HepG2 (cell line): ENCODE results near the gene UMPS. TPM values are rescaled to one million over a fixed set of nuclear protein-coding genes. Genes with fewer than 3 reads are reported as not detected.
A peak's percentile ranks its signal among the peaks of the same experiment; 100 is the strongest.

Source experiments
- ATAC-seq: fragments of 200-7000 bp; cut with Tn5 transposase; 3 replicates; pipeline ENCODE4 v1.9.1; 2020; ENCODE audit warnings: mild to moderate bottlenecking, moderate library complexity
- BruUV-seq: library from RNA; stranded (reverse); fragments of 400-500 nt; replicated peaks from 2 replicates; lab custom pipeline; 2021; lab: Mats Ljungman, UMichigan
- CTCF ChIA-PET: fragments of 300-600 bp; formaldehyde crosslinking; extraction: SDS; loops from one replicate; lab custom pipeline; 2021; ENCODE audit warnings: low total read pairs, inconsistent platforms, low intra/inter-chr PET ratio; lab: Yijun Ruan, JAX
- POLR2A ChIA-PET: fragments of 350-600 bp; sonication (Branson Sonifier 250); formaldehyde crosslinking; loops from one replicate; lab custom pipeline; 2020; ENCODE audit warnings: antibody characterized with exemption, inconsistent platforms; lab: Yijun Ruan, JAX
- DNase-seq: peaks from one replicate; pipeline ENCODE4 v3.0.0-alpha.2; 2015; ENCODE audit warnings: low spot score
- FAIRE-seq: peaks from 3 replicates; lab custom pipeline; 2011; peaks lifted over from hg19 to GRCh38; lab: Jason Lieb, UNC
- H2AFZ ChIP-seq: one replicate; pipeline ENCODE4 v1.6.1; 2011; ENCODE audit warnings: low read length, inconsistent platforms
- H3K27ac ChIP-seq: fragments of 300-600 bp; 3 replicates; pipeline ENCODE4 v1.8.0; 2011; ENCODE audit warnings: mixed run types, mild to moderate bottlenecking, mixed read lengths, low read length, inconsistent platforms; ENCODE audit not compliant: insufficient read depth; ENCODE audit errors: extremely low read length
- H3K27me3 ChIP-seq, 2 experiments: fragments of 200-600 bp in 1 of 2; 2 replicates in 1 of 2; 3 replicates in 1 of 2; pipeline versions ENCODE4 v1.6.0 to v1.8.0; 2011; ENCODE audit warnings: low read length in 2 of 2, mild to moderate bottlenecking in 2 of 2, moderate library complexity in 2 of 2, inconsistent platforms in 1 of 2; ENCODE audit not compliant: insufficient read depth in 2 of 2, control insufficient read depth in 1 of 2
- H3K36me3 ChIP-seq, 2 experiments: fragments of 200-600 bp in 1 of 2; replicated peaks in 1 of 2; 2 replicates in 1 of 2; 3 replicates in 1 of 2; pipeline versions ENCODE4 v1.5.1 to v1.8.0; 2011; ENCODE audit warnings: low read length in 2 of 2, inconsistent platforms in 1 of 2; ENCODE audit not compliant: insufficient read depth in 2 of 2, control insufficient read depth in 1 of 2
- H3K4me1 ChIP-seq: 2 replicates; pipeline ENCODE4 v1.5.1; 2012; ENCODE audit warnings: low read length, inconsistent platforms; ENCODE audit not compliant: insufficient read depth
- H3K4me2 ChIP-seq: 2 replicates; pipeline ENCODE4 v1.6.0; 2011; ENCODE audit warnings: low read depth, low read length, inconsistent platforms
- H3K4me3 ChIP-seq, 3 experiments: fragments of 200-600 bp in 1 of 3; sonication (generic), shearing (Covaris generic) in 1 of 3; replicated peaks in 1 of 3; 2 replicates each; pipeline ENCODE4 v1.5.1; 2011 to 2016; ENCODE audit warnings: low read length in 3 of 3, inconsistent platforms in 2 of 3, low read depth in 2 of 3, mild to moderate bottlenecking in 2 of 3, control low read depth in 1 of 3, mixed read lengths in 1 of 3; ENCODE audit not compliant: insufficient read depth in 1 of 3
- H3K79me2 ChIP-seq: one replicate; pipeline ENCODE4 v1.6.1; 2011; ENCODE audit warnings: low read length, inconsistent platforms; ENCODE audit not compliant: insufficient read depth
- H3K9ac ChIP-seq: 2 replicates; pipeline ENCODE4 v1.6.0; 2011; ENCODE audit warnings: mild to moderate bottlenecking, low read depth, low read length, inconsistent platforms; ENCODE audit not compliant: insufficient read depth
- H3K9me3 ChIP-seq: 2 replicates; pipeline ENCODE4 v1.5.1; 2012; ENCODE audit warnings: mild to moderate bottlenecking, low read length
- H4K20me1 ChIP-seq: 2 replicates; pipeline ENCODE4 v1.6.0; 2011; ENCODE audit warnings: inconsistent platforms, mild to moderate bottlenecking, low read length, moderate library complexity; ENCODE audit not compliant: insufficient read depth
- AGO2 ChIP-seq: fragments of 200-400 bp; formaldehyde crosslinking; optimal IDR thresholded peaks from 2 replicates; pipeline ENCODE3; 2017; ENCODE audit warnings: mild to moderate bottlenecking, low read depth, low read length, moderate library complexity
- CEBPB ChIP-seq: IDR thresholded peaks from 2 replicates; pipeline ENCODE4 v1.6.1; 2011; ENCODE audit warnings: low read depth, low read length, improper control_type of control experiment, borderline replicate concordance
- FOSL2 ChIP-seq: sonication (generic); formaldehyde crosslinking; IDR thresholded peaks from 2 replicates; pipeline ENCODE4 v1.4.0; 2020; ENCODE audit warnings: missing genetic modification reagents
- FOXA1 ChIP-seq, 2 experiments: fragments of 450-650 bp in 1 of 2; sonication (generic) in 1 of 2; formaldehyde crosslinking in 1 of 2; IDR thresholded peaks; 2 replicates each; pipeline versions ENCODE4 v1.4.0 to v1.6.1; 2016 to 2020; ENCODE audit warnings: missing genetic modification reagents in 1 of 2
- ZNF777 ChIP-seq: sonication (generic); formaldehyde crosslinking; IDR thresholded peaks from 2 replicates; pipeline ENCODE4 v1.4.0; 2020; ENCODE audit warnings: missing genetic modification reagents
- WGBS: methylation state at CpG from one replicate; pipeline ENCODE4 v1.1.6; 2017; ENCODE audit warnings: low lambda C conversion rate; 5-methylcytosine and 5-hydroxymethylcytosine counted together
- in situ Hi-C: cut with HindIII; loops from 2 replicates; pipeline ENCODE4 v1.10.0; 2017; ENCODE audit warnings: low pct_unique_long_range_greater_than_20kb; ENCODE audit not compliant: extremely low pct_ligation_motif_present
- intact Hi-C: fragments of 100-400 bp; cut with micrococcal nuclease; formaldehyde crosslinking; loops from one replicate; pipeline ENCODE4 v1.10.0; 2022; ENCODE audit not compliant: unreplicated experiment
- polyA plus RNA-seq, 8 experiments: library from polyadenylated mRNA; depleted of rRNA in 3 of 8; stranded (reverse) in 7 of 8; unstranded in 1 of 8; fragments of >200 nt; fragmentation: Illumina TruSeq in 4 of 8; extraction: Trizol in 4 of 8; gene quantifications; 2 replicates each; pipeline versions ENCODE4 v1.2.1 to v1.2.3, GENCODE V29; 2011 to 2016; ENCODE audit warnings: low read depth in 4 of 8, missing spikeins in 1 of 8, mixed read lengths in 1 of 8; ENCODE audit not compliant: insufficient read depth in 1 of 8
- total RNA-seq, 5 experiments: library from RNA; depleted of rRNA; stranded (reverse); fragments of >200 nt; fragmentation: Illumina TruSeq; extraction: Trizol; gene quantifications; 2 replicates each; pipeline ENCODE4 v1.2.3, GENCODE V29; 2016; ENCODE audit warnings: low read depth in 1 of 5

The UMPS gene
- total and polyA plus RNA-seq, 2 of the 13 experiments (the other 11 are each of a cell fraction or from before 2014, with no cell fraction given), result 52.7 to 74.2 TPM

GRCh38 chr3:124774841-124775402 is 44.7 kb downstream of the UMPS start:
- H3K4me2 ChIP-seq, result no peak overlapping the region
- H3K4me3 ChIP-seq, result no peak overlapping the region
- H2AFZ ChIP-seq, result no peak overlapping the region
- peaks cover 6% of the 10 kb centered on the region; the same call in 1 of the 2 replicates for H3K4me1 ChIP-seq
- intact Hi-C loops, result no loop called here
- no peak overlapping the region for H3K27ac ChIP-seq
- no peaks in the 10 kb centered on the region for H3K27me3 ChIP-seq
- no peak for TF ChIP-seq CEBPB
- TF ChIP-seq ZNF777 (CRISPR knock-in tag), result no peak
- peak; percentile 23; the same call in 1 of the 2 replicates for TF ChIP-seq FOXA1 (IDR thresholded peaks at IDR 0.05)
- no peak for TF ChIP-seq FOXA1 (CRISPR knock-in tag; IDR thresholded peaks at IDR 0.05)
- TF ChIP-seq, all 625 proteins: peak for 1
- FAIRE-seq (no peak), ATAC-seq (no peak), DNase-seq (no peak)
- Histone ChIP-seq H3K36me3 (peaks cover 37 to 72% of the 10 kb centered on the region in 2 experiments), H4K20me1 (no peaks in the 10 kb centered on the region), H3K9ac (no peak overlapping the region), H3K79me2 (no peaks in the 10 kb centered on the region), H3K9me3 (no peaks in the 10 kb centered on the region)
- 94% methylated on average over 7 of the region's 7 CpGs for WGBS
- POLR2A ChIA-PET, result no interaction called here
- CTCF ChIA-PET, result no interaction called here
- BruUV-seq, result no TSS peak
- in situ Hi-C loops, result loop anchor here (25.0 kb wide), 1 partner anchor 387 kb away; no protein-coding TSS in a partner anchor

- Histone ChIP-seq H3K79me2 (no peaks in the 10 kb centered on the region), H3K4me2 (no peak overlapping the region), H3K36me3 (peaks cover 38 to 80% of the 10 kb centered on the region in 2 experiments), H4K20me1 (no peaks in the 10 kb centered on the region), H3K9ac (no peak overlapping the region), H3K9me3 (no peaks in the 10 kb centered on the region), H2AFZ (no peak overlapping the region), H3K4me1 (peaks cover 6% of the 10 kb centered on the region; the same call in 1 of the 2 replicates), H3K27me3 (no peaks in the 10 kb centered on the region), H3K4me3 (no peak overlapping the region), H3K27ac (no peak overlapping the region)
- 98% methylated on average over 9 of the region's 9 CpGs for WGBS
- peak; percentile 50 for TF ChIP-seq AGO2
- TF ChIP-seq FOSL2 (CRISPR knock-in tag), result no peak
- TF ChIP-seq CEBPB, result no peak
- ChIA-PET POLR2A (no interaction called here), CTCF (no interaction called here)
- BruUV-seq, result no TSS peak
- FAIRE-seq (no peak), DNase-seq (no peak), ATAC-seq (no peak)
- intact Hi-C loops, result no loop called here
- in situ Hi-C loops, result no loop called here
Measured at GRCh38 chr3:124775877-124776276, 45.6 kb downstream of the UMPS start.
